Measurements from ENCODE around the gene UBASH3A. TPM values are rescaled to one million over a fixed set of nuclear protein-coding genes. Genes with fewer than 3 reads are reported as not detected.

UBASH3A gene
- polyA plus RNA-seq, 2 of the 4 experiments (the other 2 are of a cell fraction), result not detected

DNA sequence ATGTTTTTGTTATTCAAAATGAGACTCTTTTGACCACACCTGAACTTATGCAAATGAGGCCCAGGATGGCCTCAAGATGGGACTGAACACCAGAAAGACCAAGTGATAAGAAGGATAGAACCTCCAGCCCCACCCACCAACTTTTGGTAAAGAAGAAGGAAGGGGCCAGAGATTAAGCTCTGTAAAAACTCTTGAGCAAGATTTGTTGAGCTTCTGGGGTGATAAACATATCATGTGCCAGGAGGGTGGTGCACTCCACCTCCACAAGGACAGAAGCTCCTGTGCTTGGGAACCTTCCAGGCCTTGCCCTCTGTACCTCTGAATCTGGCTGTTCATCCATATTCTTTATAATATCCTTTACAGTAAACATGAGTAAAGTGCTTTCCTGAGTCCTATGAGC, 87.0 kb downstream of the UBASH3A start:
- H3K4me3 ChIP-seq, result no peak overlapping the region
- ATAC-seq, result no peak
- TF ChIP-seq ZC3H11A (IDR thresholded peaks at IDR 0.05) (no peak), TFCP2L1 (CRISPR knock-in tag; IDR thresholded peaks at IDR 0.05) (no peak), HEYL (CRISPR knock-in tag; IDR thresholded peaks at IDR 0.05) (no peak), HOXA7 (CRISPR knock-in tag; IDR thresholded peaks at IDR 0.05) (no peak), BHLHE40 (IDR thresholded peaks at IDR 0.05; ENCODE audit: low read depth, low read length) (no peak), POLR2A (IDR thresholded peaks at IDR 0.05; ENCODE audit: low read length) (no peak), JUNB (IDR thresholded peaks at IDR 0.05) (no peak), SREBF2 (IDR thresholded peaks at IDR 0.05) (no peak), RAD21 (conservative IDR thresholded peaks at IDR 0.05 in 1 of 2, IDR thresholded peaks at IDR 0.05 in 1 of 2) (no peak), JUN (IDR thresholded peaks at IDR 0.05) (no peak)
- TF ChIP-seq, protein P1, sequence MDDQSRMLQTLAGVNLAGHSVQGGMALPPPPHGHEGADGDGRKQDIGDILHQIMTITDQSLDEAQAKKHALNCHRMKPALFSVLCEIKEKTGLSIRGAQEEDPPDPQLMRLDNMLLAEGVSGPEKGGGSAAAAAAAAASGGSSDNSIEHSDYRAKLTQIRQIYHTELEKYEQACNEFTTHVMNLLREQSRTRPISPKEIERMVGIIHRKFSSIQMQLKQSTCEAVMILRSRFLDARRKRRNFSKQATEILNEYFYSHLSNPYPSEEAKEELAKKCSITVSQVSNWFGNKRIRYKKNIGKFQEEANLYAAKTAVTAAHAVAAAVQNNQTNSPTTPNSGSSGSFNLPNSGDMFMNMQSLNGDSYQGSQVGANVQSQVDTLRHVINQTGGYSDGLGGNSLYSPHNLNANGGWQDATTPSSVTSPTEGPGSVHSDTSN (IDR thresholded peaks at IDR 0.05), result no peak
- TF ChIP-seq, protein P2, sequence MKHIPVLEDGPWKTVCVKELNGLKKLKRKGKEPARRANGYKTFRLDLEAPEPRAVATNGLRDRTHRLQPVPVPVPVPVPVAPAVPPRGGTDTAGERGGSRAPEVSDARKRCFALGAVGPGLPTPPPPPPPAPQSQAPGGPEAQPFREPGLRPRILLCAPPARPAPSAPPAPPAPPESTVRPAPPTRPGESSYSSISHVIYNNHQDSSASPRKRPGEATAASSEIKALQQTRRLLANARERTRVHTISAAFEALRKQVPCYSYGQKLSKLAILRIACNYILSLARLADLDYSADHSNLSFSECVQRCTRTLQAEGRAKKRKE (CRISPR knock-in tag; IDR thresholded peaks at IDR 0.05; ENCODE audit: low read depth), result no peak
- TF ChIP-seq, protein P3, sequence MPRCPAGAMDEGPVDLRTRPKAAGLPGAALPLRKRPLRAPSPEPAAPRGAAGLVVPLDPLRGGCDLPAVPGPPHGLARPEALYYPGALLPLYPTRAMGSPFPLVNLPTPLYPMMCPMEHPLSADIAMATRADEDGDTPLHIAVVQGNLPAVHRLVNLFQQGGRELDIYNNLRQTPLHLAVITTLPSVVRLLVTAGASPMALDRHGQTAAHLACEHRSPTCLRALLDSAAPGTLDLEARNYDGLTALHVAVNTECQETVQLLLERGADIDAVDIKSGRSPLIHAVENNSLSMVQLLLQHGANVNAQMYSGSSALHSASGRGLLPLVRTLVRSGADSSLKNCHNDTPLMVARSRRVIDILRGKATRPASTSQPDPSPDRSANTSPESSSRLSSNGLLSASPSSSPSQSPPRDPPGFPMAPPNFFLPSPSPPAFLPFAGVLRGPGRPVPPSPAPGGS (IDR thresholded peaks at IDR 0.05), result no peak

DNA sequence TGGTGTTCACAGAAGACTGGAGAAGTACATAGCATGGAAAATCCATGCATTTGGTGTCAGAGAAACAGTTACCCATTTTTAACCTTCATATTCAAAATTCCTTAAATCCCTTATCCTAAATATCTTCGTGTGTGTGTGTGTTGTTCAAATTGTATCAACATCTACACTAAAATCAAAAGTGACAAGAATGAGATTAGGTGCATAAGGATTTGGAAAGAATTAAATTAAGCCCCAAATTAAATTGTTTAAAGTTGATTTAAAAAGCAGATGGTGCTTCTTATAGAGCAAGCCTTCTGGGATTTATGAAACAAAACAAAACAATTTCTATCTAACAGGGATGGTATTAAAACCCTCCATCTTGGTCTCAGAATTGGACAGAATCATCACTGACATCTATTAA, 87.6 kb downstream of the UBASH3A start:
- no peaks in the 10 kb centered on the region for H3K4me1 ChIP-seq
- ATAC-seq (no peak), FAIRE-seq (no peak), DNase-seq (ENCODE audit: low read depth in 1 of 2, low spot score in 1 of 2) (no peak)
- H3K4me2 ChIP-seq, result no peak overlapping the region
- no peak overlapping the region for H3K27ac ChIP-seq
- POLR2A ChIA-PET, result no interaction called here
- no peaks in the 10 kb centered on the region for H3K9me3 ChIP-seq
- TF ChIP-seq EHMT2 (IDR thresholded peaks at IDR 0.05; ENCODE audit: low read depth) (no peak), CBX8 (IDR thresholded peaks at IDR 0.05) (no peak), JUN (IDR thresholded peaks at IDR 0.05) (no peak), ESRRA (IDR thresholded peaks at IDR 0.05; ENCODE audit: borderline replicate concordance, low read length) (no peak), CHD2 (IDR thresholded peaks at IDR 0.05; ENCODE audit: low read length, partially characterized antibody) (no peak), CHD4 (IDR thresholded peaks at IDR 0.05; ENCODE audit: borderline replicate concordance) (no peak), POLR2A (IDR thresholded peaks at IDR 0.05; ENCODE audit: low read length) (no peak), GATA3 (IDR thresholded peaks at IDR 0.05; ENCODE audit: borderline replicate concordance) (no peak), ZSCAN20 (CRISPR knock-in tag; IDR thresholded peaks at IDR 0.05) (no peak), BHLHE40 (IDR thresholded peaks at IDR 0.05; ENCODE audit: low read depth, low read length) (no peak), EHF (CRISPR knock-in tag; IDR thresholded peaks at IDR 0.05) (no peak), NR3C1 (IDR thresholded peaks at IDR 0.05) (no peak), RNF2 (IDR thresholded peaks at IDR 0.05; ENCODE audit: borderline replicate concordance, low read depth) (no peak)
- TF ChIP-seq, protein P4, sequence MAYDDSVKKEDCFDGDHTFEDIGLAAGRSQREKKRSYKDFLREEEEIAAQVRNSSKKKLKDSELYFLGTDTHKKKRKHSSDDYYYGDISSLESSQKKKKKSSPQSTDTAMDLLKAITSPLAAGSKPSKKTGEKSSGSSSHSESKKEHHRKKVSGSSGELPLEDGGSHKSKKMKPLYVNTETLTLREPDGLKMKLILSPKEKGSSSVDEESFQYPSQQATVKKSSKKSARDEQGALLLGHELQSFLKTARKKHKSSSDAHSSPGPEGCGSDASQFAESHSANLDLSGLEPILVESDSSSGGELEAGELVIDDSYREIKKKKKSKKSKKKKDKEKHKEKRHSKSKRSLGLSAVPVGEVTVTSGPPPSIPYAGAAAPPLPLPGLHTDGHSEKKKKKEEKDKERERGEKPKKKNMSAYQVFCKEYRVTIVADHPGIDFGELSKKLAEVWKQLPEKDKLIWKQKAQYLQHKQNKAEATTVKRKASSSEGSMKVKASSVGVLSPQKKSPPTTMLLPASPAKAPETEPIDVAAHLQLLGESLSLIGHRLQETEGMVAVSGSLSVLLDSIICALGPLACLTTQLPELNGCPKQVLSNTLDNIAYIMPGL (CRISPR knock-in tag; IDR thresholded peaks at IDR 0.05; ENCODE audit: borderline replicate concordance), result no peak
- 8% methylated on average over 1 of the region's 1 CpG for WGBS (ENCODE audit: missing lambda C conversion rate)
- CTCF ChIA-PET, result no interaction called here
- H3K4me3 ChIP-seq, result no peak overlapping the region

More for the DNA sequence above, 87.0 kb downstream of the UBASH3A start:
- H3K27ac ChIP-seq, result no peak overlapping the region
- ChIA-PET CTCF (interaction anchor here (0.7 kb wide), 1 partner anchor 27 kb away, joined by 3 read pairs; no protein-coding TSS in a partner anchor), POLR2A (no interaction called here)
- no peak for FAIRE-seq
- no peaks in the 10 kb centered on the region for H3K9me3 ChIP-seq
- H3K4me2 ChIP-seq, result no peak overlapping the region
- no peaks in the 10 kb centered on the region for H3K4me1 ChIP-seq
- no peak for DNase-seq (ENCODE audit: low read depth in 1 of 2, low spot score in 1 of 2)

Measured in A549 (cell line).